Tibial nerve (tissue), 3 donors: ENCODE results near the gene TCF25.

ENCODE experiments used
- CTCF ChIP-seq, 5 experiments: fragments of 200-600 bp in 3 of 5; fragments of 450-650 bp in 2 of 5; sonication (generic) in 3 of 5; IDR thresholded peaks; one replicate each; pipeline ENCODE4 v1.5.1; 2016 to 2019; ENCODE audit warnings: antibody characterized with exemption in 5 of 5, mild to moderate bottlenecking in 3 of 5, moderate library complexity in 2 of 5
- POLR2A ChIP-seq, 2 donors: fragments of 450-650 bp; IDR thresholded peaks; one replicate each; pipeline ENCODE4 v1.6.1; 2017; ENCODE audit warnings: antibody characterized with exemption in 2 of 2, mild to moderate bottlenecking in 2 of 2, moderate library complexity in 2 of 2

DNA sequence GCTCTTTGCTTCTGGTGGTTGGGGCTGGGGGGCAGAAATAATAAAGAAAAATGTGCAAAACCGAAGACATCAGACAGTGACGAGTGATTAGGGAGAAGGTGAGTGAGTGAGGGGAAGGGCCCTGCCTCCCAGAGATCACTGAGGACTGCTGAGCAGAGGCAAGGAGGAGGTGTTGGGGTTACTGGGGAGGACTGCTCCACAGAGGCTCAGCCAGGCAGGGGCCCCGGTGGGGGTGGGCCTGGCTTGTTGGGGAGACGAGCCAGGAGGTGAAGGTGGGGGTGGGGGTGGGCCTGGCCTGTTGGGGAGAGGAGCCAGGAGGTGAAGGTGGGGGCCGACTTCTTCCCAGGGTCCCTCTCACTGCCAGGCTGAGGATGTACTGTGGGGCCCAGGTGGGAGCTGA is 73.1 kb downstream of the TCF25 start:
- TF ChIP-seq CTCF (IDR thresholded peaks at IDR 0.05) (no peak), POLR2A (IDR thresholded peaks at IDR 0.05) (no peak)
